Activated CD8-positive, alpha-beta memory T cell treated with anti-CD3 and anti-CD28 coated beads, Interleukin-2, amount 50 U/mL, for 1 hour (primary cell): ENCODE results near the gene P2RX5.
"Not testable (repeated sequence)": the region's sequence is repeated elsewhere in the genome, so short reads cannot be mapped to it uniquely, and the experiment has no call there.

Source experiments
- DNase-seq: peaks from one replicate; pipeline ENCODE4 v3.0.0-alpha.2; 2020; ENCODE audit errors: extremely low read depth

P2RX5 gene

GRCh38 chr17:3695723-3696411, at the start of gene P2RX5:
Gene P2RX5, minus strand, starts transcription at chr17:3696155. Its CDS starts 150 bp downstream, at chr17:3696005.
- DNase-seq, result no peak

- no peak for DNase-seq
Observed at GRCh38 chr17:3745071-3745470, 49.1 kb upstream of the P2RX5 start.

- no peak for DNase-seq
Observed at GRCh38 chr17:3744014-3744413, 48.1 kb upstream of the P2RX5 start.

GRCh38 chr17:3740611-3741073, 44.7 kb upstream of the P2RX5 start:
- no peak for DNase-seq

- DNase-seq, result no peak
Observed at GRCh38 chr17:3739422-3740124, 43.6 kb upstream of the P2RX5 start.

- DNase-seq, result peak; percentile 58
Observed at GRCh38 chr17:3738562-3739295, 42.8 kb upstream of the P2RX5 start.

- DNase-seq, result no peak
Observed at GRCh38 chr17:3735515-3735914, 39.6 kb upstream of the P2RX5 start.

- DNase-seq, result not testable (repeated sequence)
Observed at GRCh38 chr17:3734911-3735276, 38.9 kb upstream of the P2RX5 start.

- no peak for DNase-seq
Observed at GRCh38 chr17:3732210-3732621, 36.3 kb upstream of the P2RX5 start.

GRCh38 chr17:3730881-3731429, 35.0 kb upstream of the P2RX5 start:
- no peak for DNase-seq

- no peak for DNase-seq
Observed at GRCh38 chr17:3729881-3730280, 33.9 kb upstream of the P2RX5 start.

GRCh38 chr17:3728099-3728498, 32.1 kb upstream of the P2RX5 start:
- not testable (repeated sequence) for DNase-seq

- no peak for DNase-seq
Observed at GRCh38 chr17:3727041-3727440, 31.1 kb upstream of the P2RX5 start.

- no peak for DNase-seq
Observed at GRCh38 chr17:3724378-3725077, 28.6 kb upstream of the P2RX5 start.

- DNase-seq, result peak; percentile 68
Observed at GRCh38 chr17:3723556-3724377, 27.8 kb upstream of the P2RX5 start, which contains the start of gene HASPIN. Gene HASPIN, plus strand, starts transcription at chr17:3723903. Its CDS starts 33 bp downstream, at chr17:3723936.

GRCh38 chr17:3723188-3723555, 27.2 kb upstream of the P2RX5 start:
- no peak for DNase-seq

- DNase-seq, result no peak
Observed at GRCh38 chr17:3722716-3723115, 26.8 kb upstream of the P2RX5 start.

- DNase-seq, result no peak
Observed at GRCh38 chr17:3719265-3719664, 23.3 kb upstream of the P2RX5 start.

GRCh38 chr17:3718201-3718600, 22.2 kb upstream of the P2RX5 start:
- DNase-seq, result no peak

- DNase-seq, result no peak
Observed at GRCh38 chr17:3715296-3715695, 19.3 kb upstream of the P2RX5 start.
